H7 (cell line): Measurements from ENCODE around the gene L3MBTL3. TPM values are rescaled to one million over a fixed set of nuclear protein-coding genes. Genes with fewer than 3 reads are reported as not detected.
"Not testable (repeated sequence)": the region's sequence is repeated elsewhere in the genome, so short reads cannot be mapped to it uniquely, and the experiment has no call there.

Source experiments
- DNase-seq: peaks from one replicate; pipeline ENCODE4 v3.0.0; 2012
- H3K27me3 ChIP-seq: 2 replicates; pipeline ENCODE4 v1.6.0; 2011; ENCODE audit warnings: mild to moderate bottlenecking, low read length; ENCODE audit not compliant: control insufficient read depth, insufficient read depth
- H3K36me3 ChIP-seq: replicated peaks from 2 replicates; pipeline ENCODE4 v1.5.1; 2011; ENCODE audit warnings: low read length; ENCODE audit not compliant: control insufficient read depth, insufficient read depth
- H3K4me3 ChIP-seq: 2 replicates; pipeline ENCODE4 v1.5.1; 2011; ENCODE audit warnings: low read depth, mild to moderate bottlenecking, control low read depth, low read length, moderate library complexity; ENCODE audit not compliant: insufficient read depth
- total RNA-seq: library from RNA; depleted of rRNA; stranded (reverse); fragments of >200 nt; shearing (Covaris generic); gene quantifications from 2 replicates; pipeline ENCODE4 v1.2.3, GENCODE V29; 2014

The L3MBTL3 gene
- total RNA-seq, 1 experiment from 2014 or later = 14.1 TPM

- no peak overlapping the region for H3K4me3 ChIP-seq
- DNase-seq = no peak
- no peaks in the 10 kb centered on the region; the same call in 1 of the 2 replicates for H3K36me3 ChIP-seq
- H3K27me3 ChIP-seq = no peaks in the 10 kb centered on the region
Observed at GRCh38 chr6:130076512-130076911, 58.1 kb downstream of the L3MBTL3 start.

- DNase-seq = no peak
Observed at GRCh38 chr6:130090796-130091195, 72.4 kb downstream of the L3MBTL3 start.

GRCh38 chr6:130093546-130093945 lies 75.2 kb downstream of the L3MBTL3 start:
- no peak overlapping the region for H3K4me3 ChIP-seq
- no peak for DNase-seq

More at GRCh38 chr6:130090796-130091195, 72.4 kb downstream of the L3MBTL3 start:
- Histone ChIP-seq H3K4me3 (no peak overlapping the region), H3K36me3 (no peaks in the 10 kb centered on the region), H3K27me3 (no peaks in the 10 kb centered on the region)

GRCh38 chr6:130098317-130098716 lies 79.9 kb downstream of the L3MBTL3 start:
- Histone ChIP-seq H3K27me3 (no peaks in the 10 kb centered on the region), H3K4me3 (no peak overlapping the region), H3K36me3 (no peaks in the 10 kb centered on the region; the same call in 1 of the 2 replicates)
- DNase-seq = no peak

More at GRCh38 chr6:130093546-130093945, 75.2 kb downstream of the L3MBTL3 start:
- no peaks in the 10 kb centered on the region for H3K27me3 ChIP-seq
- no peaks in the 10 kb centered on the region for H3K36me3 ChIP-seq

GRCh38 chr6:130099119-130099518 lies 80.7 kb downstream of the L3MBTL3 start:
- H3K4me3 ChIP-seq = no peak overlapping the region
- no peak for DNase-seq
- H3K36me3 ChIP-seq = no peaks in the 10 kb centered on the region; the same call in 1 of the 2 replicates
- no peaks in the 10 kb centered on the region for H3K27me3 ChIP-seq

- no peak for DNase-seq
- H3K27me3 ChIP-seq = no peaks in the 10 kb centered on the region
Observed at GRCh38 chr6:130105996-130106704, 87.8 kb downstream of the L3MBTL3 start.

GRCh38 chr6:130107710-130108109 lies 89.3 kb downstream of the L3MBTL3 start:
- H3K27me3 ChIP-seq = no peaks in the 10 kb centered on the region
- no peak overlapping the region for H3K4me3 ChIP-seq
- no peak for DNase-seq
- H3K36me3 ChIP-seq = no peaks in the 10 kb centered on the region; the same call in 1 of the 2 replicates

More at GRCh38 chr6:130105996-130106704, 87.8 kb downstream of the L3MBTL3 start:
- H3K4me3 ChIP-seq = no peak overlapping the region
- no peaks in the 10 kb centered on the region; the same call in 1 of the 2 replicates for H3K36me3 ChIP-seq

- no peak for DNase-seq
- H3K4me3 ChIP-seq = no peak overlapping the region
Observed at GRCh38 chr6:130111031-130111430, 92.7 kb downstream of the L3MBTL3 start.

GRCh38 chr6:130113201-130113710 lies 94.9 kb downstream of the L3MBTL3 start:
- Histone ChIP-seq H3K36me3 (no peaks in the 10 kb centered on the region; the same call in 1 of the 2 replicates), H3K27me3 (no peaks in the 10 kb centered on the region), H3K4me3 (no peak overlapping the region)
- no peak for DNase-seq

More at GRCh38 chr6:130111031-130111430, 92.7 kb downstream of the L3MBTL3 start:
- no peaks in the 10 kb centered on the region for H3K27me3 ChIP-seq
- H3K36me3 ChIP-seq = no peaks in the 10 kb centered on the region; the same call in 1 of the 2 replicates

- Histone ChIP-seq H3K36me3 (no peaks in the 10 kb centered on the region; the same call in 1 of the 2 replicates), H3K4me3 (no peak overlapping the region), H3K27me3 (no peaks in the 10 kb centered on the region)
- no peak for DNase-seq
Observed at GRCh38 chr6:130115036-130115435, 96.7 kb downstream of the L3MBTL3 start.

GRCh38 chr6:130116273-130116672 lies 97.9 kb downstream of the L3MBTL3 start:
- no peak overlapping the region for H3K4me3 ChIP-seq
- no peaks in the 10 kb centered on the region for H3K27me3 ChIP-seq
- DNase-seq = no peak
- no peaks in the 10 kb centered on the region; the same call in 1 of the 2 replicates for H3K36me3 ChIP-seq

GRCh38 chr6:130117187-130117701 lies 98.9 kb downstream of the L3MBTL3 start:
- DNase-seq, H3K36me3 ChIP-seq, H3K4me3 ChIP-seq, H3K27me3 ChIP-seq: not testable (repeated sequence)

- no peaks in the 10 kb centered on the region for H3K36me3 ChIP-seq
- H3K27me3 ChIP-seq = no peaks in the 10 kb centered on the region
- H3K4me3 ChIP-seq = no peak overlapping the region
- no peak for DNase-seq
Observed at GRCh38 chr6:130118236-130118635, 99.9 kb downstream of the L3MBTL3 start.

GRCh38 chr6:130119211-130119610 lies 100.8 kb downstream of the L3MBTL3 start:
- no peak for DNase-seq
- no peak overlapping the region for H3K4me3 ChIP-seq
- no peaks in the 10 kb centered on the region for H3K36me3 ChIP-seq
- no peaks in the 10 kb centered on the region for H3K27me3 ChIP-seq

GRCh38 chr6:130120731-130121130 lies 102.3 kb downstream of the L3MBTL3 start:
- Histone ChIP-seq H3K27me3 (no peaks in the 10 kb centered on the region), H3K4me3 (no peak overlapping the region), H3K36me3 (no peaks in the 10 kb centered on the region)
- DNase-seq = no peak
